CD4-positive, alpha-beta memory T cell (primary cell): Measurements from ENCODE around the gene FALEC. TPM values are rescaled to one million over a fixed set of nuclear protein-coding genes. Genes with fewer than 3 reads are reported as not detected.
A peak's percentile ranks its signal among the peaks of the same experiment; 100 is the strongest.

Experiments
- CTCF ChIA-PET: fragments of 350-600 bp; sonication (Branson Sonifier 250); formaldehyde crosslinking; loops from one replicate; lab custom pipeline; 2021; ENCODE audit warnings: inconsistent platforms; ENCODE audit not compliant: partially characterized antibody; lab: Charles Lee
- POLR2A ChIA-PET: fragments of 350-600 bp; sonication (Branson Sonifier 250); formaldehyde crosslinking; loops from one replicate; lab custom pipeline; 2021; ENCODE audit not compliant: partially characterized antibody; lab: Charles Lee
- DNase-seq, 5 donors: peaks; one replicate each; pipeline versions ENCODE4 v3.0.0 to v3.0.0-alpha.2; 2020 to 2022; ENCODE audit warnings: mixed read lengths in 1 of 5
- H3K27ac ChIP-seq: one replicate; pipeline ENCODE4 v1.7.0; 2013; ENCODE audit warnings: low read depth, low read length
- H3K27me3 ChIP-seq: 2 replicates; pipeline ENCODE4 v1.7.0; 2013; ENCODE audit warnings: mild to moderate bottlenecking, low read length, moderate library complexity; ENCODE audit not compliant: insufficient read depth
- H3K36me3 ChIP-seq: 2 replicates; pipeline ENCODE4 v1.7.0; 2013; ENCODE audit warnings: mild to moderate bottlenecking, low read length, moderate library complexity; ENCODE audit not compliant: insufficient read depth
- H3K4me1 ChIP-seq: 2 replicates; pipeline ENCODE4 v1.7.0; 2013; ENCODE audit warnings: mild to moderate bottlenecking, low read length, moderate library complexity; ENCODE audit not compliant: insufficient read depth
- H3K4me3 ChIP-seq, 2 donors: one replicate each; pipeline ENCODE4 v1.7.0; 2013; ENCODE audit warnings: low read length in 2 of 2, mild to moderate bottlenecking in 1 of 2
- H3K9me3 ChIP-seq, 2 donors: one replicate each; pipeline ENCODE4 v1.7.0; 2013; ENCODE audit warnings: low read length in 2 of 2, control low read depth in 1 of 2; ENCODE audit not compliant: control insufficient read depth in 1 of 2
- H3K27ac Mint-ChIP-seq, 7 donors: one replicate each; pipeline ENCODE4 v1.8.0; 2020 to 2021; ENCODE audit warnings: mixed read lengths in 7 of 7, mild to moderate bottlenecking in 6 of 7, inconsistent platforms in 3 of 7, moderate library complexity in 3 of 7
- H3K27me3 Mint-ChIP-seq, 2 donors: one replicate each; pipeline ENCODE4 v1.8.0; 2020 to 2021; ENCODE audit warnings: mixed read lengths in 2 of 2
- H3K36me3 Mint-ChIP-seq, 2 donors: one replicate each; pipeline ENCODE4 v1.8.0; 2020 to 2021; ENCODE audit warnings: mixed read lengths in 2 of 2, inconsistent platforms in 1 of 2, mild to moderate bottlenecking in 1 of 2
- H3K4me1 Mint-ChIP-seq, 4 donors: one replicate each; pipeline ENCODE4 v1.8.0; 2020 to 2021; ENCODE audit warnings: mixed read lengths in 4 of 4, mild to moderate bottlenecking in 1 of 4
- H3K4me3 Mint-ChIP-seq, 8 donors: one replicate each; pipeline ENCODE4 v1.8.0; 2020 to 2021; ENCODE audit warnings: mixed read lengths in 8 of 8, mild to moderate bottlenecking in 7 of 8, moderate library complexity in 6 of 8, inconsistent platforms in 3 of 8
- H3K9me3 Mint-ChIP-seq, 8 donors: one replicate each; pipeline ENCODE4 v1.8.0; 2020 to 2021; ENCODE audit warnings: mixed read lengths in 8 of 8, mild to moderate bottlenecking in 5 of 8, inconsistent platforms in 3 of 8, moderate library complexity in 1 of 8
- intact Hi-C: fragments of 100-400 bp; cut with micrococcal nuclease; formaldehyde crosslinking; loops from one replicate; pipeline ENCODE4 v1.15.1; 2023
- polyA plus RNA-seq, 2 donors: library from polyadenylated mRNA; unstranded; fragments of 300-500 nt; fragmentation: Illumina TruSeq; gene quantifications; one replicate each; pipeline ENCODE4 v1.2.3, GENCODE V29; 2021
- total RNA-seq, 2 experiments: library from RNA; stranded (reverse); gene quantifications; one replicate each; pipeline ENCODE4 v1.2.3, GENCODE V29; 2021

Gene FALEC
- total and polyA plus RNA-seq, 4 experiments from 2014 or later = 0.64 to 1.1 TPM; not detected in 2

- DNase-seq = peak in 1 of 5 donors; percentile 19
- Histone ChIP-seq H3K27ac (no peak overlapping the region), H3K4me3 (no peak overlapping the region), H3K4me1 (peaks cover 23% of the 10 kb centered on the region), H3K9me3 (no peaks in the 10 kb centered on the region), H3K36me3 (no peaks in the 10 kb centered on the region), H3K27me3 (no peaks in the 10 kb centered on the region)
- peaks cover 4 to 6% of the 10 kb centered on the region in 2 donors for H3K27me3 Mint-ChIP-seq
- peak overlapping the region in 1 of 7 donors; percentile 57 for H3K27ac Mint-ChIP-seq
- POLR2A ChIA-PET = interaction anchor here (1.5 to 2.9 kb wide), 2 partner anchors 24 to 26 kb away, joined by 3 to 13 read pairs; partner anchors contain the start of gene MCL1
- intact Hi-C loops = no loop called here
- peaks cover 14 to 30% (median 19%) of the 10 kb centered on the region in 4 donors for H3K4me1 Mint-ChIP-seq
- CTCF ChIA-PET = interaction anchor here (3.7 kb wide), 1 partner anchor 8 kb away, joined by 25 read pairs; no protein-coding TSS in a partner anchor
- no peaks in the 10 kb centered on the region for H3K9me3 Mint-ChIP-seq
- H3K4me3 Mint-ChIP-seq = no peak overlapping the region
- peaks cover 0 to 8% of the 10 kb centered on the region in 2 donors for H3K36me3 Mint-ChIP-seq
These were observed 37.3 kb downstream of the FALEC start for GRCh38 chr1:150552911-150553289.

- no peak overlapping the region for H3K27ac ChIP-seq
- no peak overlapping the region for H3K4me3 Mint-ChIP-seq
- POLR2A ChIA-PET = interaction anchor here (1.3 to 2.9 kb wide), 4 partner anchors 23 to 189 kb away, joined by 3 to 13 read pairs (median 6); partner anchors contain the start of genes MCL1 and RPRD2
- no peak overlapping the region for H3K4me3 ChIP-seq
- no peaks in the 10 kb centered on the region for H3K9me3 ChIP-seq
- H3K4me1 ChIP-seq = peaks cover 20% of the 10 kb centered on the region
- peak in 1 of 5 donors; percentile 29 for DNase-seq
- H3K9me3 Mint-ChIP-seq = no peaks in the 10 kb centered on the region
- H3K27me3 ChIP-seq = no peaks in the 10 kb centered on the region
- H3K27ac Mint-ChIP-seq = peak overlapping the region in 2 of 7 donors; percentile 12 to 57
- intact Hi-C loops = no loop called here
- H3K27me3 Mint-ChIP-seq = peaks cover under 1 to 3% of the 10 kb centered on the region in 2 donors
- CTCF ChIA-PET = no interaction called here
- H3K36me3 Mint-ChIP-seq = peaks cover 0 to 8% of the 10 kb centered on the region in 2 donors
- no peaks in the 10 kb centered on the region for H3K36me3 ChIP-seq
- peaks cover 12 to 28% (median 16%) of the 10 kb centered on the region in 4 donors for H3K4me1 Mint-ChIP-seq
These were observed 38.0 kb downstream of the FALEC start for GRCh38 chr1:150553392-150554085.

GRCh38 chr1:150554086-150554452 lies 38.5 kb downstream of the FALEC start:
- no peak overlapping the region for H3K4me3 ChIP-seq
- H3K4me1 Mint-ChIP-seq = peaks cover 10 to 26% (median 15%) of the 10 kb centered on the region in 4 donors
- no peaks in the 10 kb centered on the region for H3K9me3 ChIP-seq
- no peaks in the 10 kb centered on the region for H3K9me3 Mint-ChIP-seq
- intact Hi-C loops = no loop called here
- no peaks in the 10 kb centered on the region for H3K36me3 ChIP-seq
- peaks cover 0 to 3% of the 10 kb centered on the region in 2 donors for H3K27me3 Mint-ChIP-seq
- no peaks in the 10 kb centered on the region for H3K27me3 ChIP-seq
- H3K4me3 Mint-ChIP-seq = no peak overlapping the region
- H3K4me1 ChIP-seq = peaks cover 18% of the 10 kb centered on the region
- ChIA-PET POLR2A (interaction anchor here (0.8 to 1.9 kb wide), 4 partner anchors 9 to 190 kb away, joined by 3 to 9 read pairs (median 4); partner anchors contain the start of genes MCL1 and RPRD2), CTCF (no interaction called here)
- H3K36me3 Mint-ChIP-seq = peaks cover 0 to 8% of the 10 kb centered on the region in 2 donors
- no peak overlapping the region for H3K27ac ChIP-seq
- peak in 1 of 5 donors; percentile 1 for DNase-seq
- H3K27ac Mint-ChIP-seq = peak overlapping the region in 1 of 7 donors; percentile 32

GRCh38 chr1:150555198-150555970 lies 39.8 kb downstream of the FALEC start:
- H3K4me3 ChIP-seq = no peak overlapping the region
- H3K36me3 ChIP-seq = no peaks in the 10 kb centered on the region
- intact Hi-C loops = no loop called here
- Mint-ChIP-seq H3K4me3 (no peak overlapping the region), H3K36me3 (peaks cover 0 to 8% of the 10 kb centered on the region in 2 donors), H3K27ac (peak overlapping the region in 2 of 7 donors; percentile 14 to 46), H3K9me3 (no peaks in the 10 kb centered on the region), H3K4me1 (peaks cover 13 to 34% (median 18%) of the 10 kb centered on the region in 4 donors), H3K27me3 (no peaks in the 10 kb centered on the region)
- H3K4me1 ChIP-seq = peaks cover 26% of the 10 kb centered on the region
- DNase-seq = peak in 1 of 5 donors; percentile 36
- H3K27ac ChIP-seq = no peak overlapping the region
- ChIA-PET CTCF (interaction anchor here (0.9 to 13.6 kb wide), 3 partner anchors 17 to 61 kb away, joined by 3 to 501 read pairs (median 3); no protein-coding TSS in a partner anchor), POLR2A (interaction anchor here (0.6 to 16.5 kb wide), 3 partner anchors 21 to 46 kb away, joined by 3 to 1751 read pairs (median 9); partner anchors contain the start of gene MCL1)
- H3K27me3 ChIP-seq = no peaks in the 10 kb centered on the region
- H3K9me3 ChIP-seq = no peaks in the 10 kb centered on the region

GRCh38 chr1:150555971-150556865 lies 40.7 kb downstream of the FALEC start:
- no peak overlapping the region for H3K27ac ChIP-seq
- peaks cover 26% of the 10 kb centered on the region for H3K4me1 ChIP-seq
- intact Hi-C loops = no loop called here
- Mint-ChIP-seq H3K4me1 (peaks cover 19 to 37% (median 21%) of the 10 kb centered on the region in 4 donors), H3K27ac (peak overlapping the region in 2 of 7 donors; percentile 3 to 52), H3K27me3 (no peaks in the 10 kb centered on the region), H3K4me3 (no peak overlapping the region), H3K36me3 (peaks cover 0 to 11% of the 10 kb centered on the region in 2 donors), H3K9me3 (no peaks in the 10 kb centered on the region)
- no peaks in the 10 kb centered on the region for H3K9me3 ChIP-seq
- H3K36me3 ChIP-seq = no peaks in the 10 kb centered on the region
- POLR2A ChIA-PET = interaction anchor here (0.6 to 16.5 kb wide), 2 partner anchors 20 to 46 kb away, joined by 3 to 1751 read pairs; partner anchors contain the start of gene MCL1
- CTCF ChIA-PET = interaction anchor here (0.5 to 13.6 kb wide), 5 partner anchors 16 to 834 kb away, joined by 3 to 501 read pairs (median 3); partner anchors contain the start of gene ENSA
- H3K27me3 ChIP-seq = no peaks in the 10 kb centered on the region
- DNase-seq = peak in 1 of 5 donors; percentile 29
- H3K4me3 ChIP-seq = no peak overlapping the region

- Histone ChIP-seq H3K4me1 (peaks cover 19% of the 10 kb centered on the region), H3K27ac (no peak overlapping the region), H3K27me3 (no peaks in the 10 kb centered on the region), H3K9me3 (no peaks in the 10 kb centered on the region), H3K36me3 (no peaks in the 10 kb centered on the region), H3K4me3 (no peak overlapping the region)
- Mint-ChIP-seq H3K27ac (no peak overlapping the region), H3K9me3 (peaks cover 0 to 5% (median 0%) of the 10 kb centered on the region in 8 donors), H3K36me3 (peaks cover 0 to 14% of the 10 kb centered on the region in 2 donors), H3K4me1 (peaks cover 17 to 37% (median 20%) of the 10 kb centered on the region in 4 donors), H3K4me3 (no peak overlapping the region), H3K27me3 (no peaks in the 10 kb centered on the region)
- peak in 1 of 5 donors; percentile 39 for DNase-seq
- POLR2A ChIA-PET = interaction anchor here (16.5 kb wide), 1 partner anchor 19 kb away, joined by 1751 read pairs; the partner anchor contains the start of gene MCL1
- intact Hi-C loops = no loop called here
- CTCF ChIA-PET = interaction anchor here (1.3 to 13.6 kb wide), 2 partner anchors 60 to 72 kb away, joined by 3 to 501 read pairs; partner anchors contain the start of gene ENSA
These were observed 41.6 kb downstream of the FALEC start for GRCh38 chr1:150557065-150557600.
